Aorta (tissue), 5 donors: ENCODE measurements around the gene RNF213. TPM values are rescaled to one million over a fixed set of nuclear protein-coding genes. Genes with fewer than 3 reads are reported as not detected.
"Not testable (repeated sequence)": the region's sequence is repeated elsewhere in the genome, so short reads cannot be mapped to it uniquely, and the experiment has no call there.

Experiments used
- ATAC-seq: fragments of 200-7000 bp; cut with Tn5 transposase; one replicate; pipeline ENCODE4 v1.9.1; 2022; ENCODE audit warnings: moderate library complexity; ENCODE audit not compliant: low FRiP score
- DNase-seq, 2 donors: peaks; one replicate each; pipeline ENCODE4 v3.0.0-alpha.2; 2020
- H3K27ac ChIP-seq, 2 donors: one replicate each; pipeline ENCODE4 v1.5.1; 2013; ENCODE audit warnings: low read length in 2 of 2, mild to moderate bottlenecking in 2 of 2, moderate library complexity in 2 of 2, control low read depth in 1 of 2, inconsistent platforms in 1 of 2, low read depth in 1 of 2
- H3K27me3 ChIP-seq, 2 donors: one replicate each; pipeline ENCODE4 v1.6.1; 2013; ENCODE audit warnings: control low read depth in 1 of 2, low read length in 1 of 2, mild to moderate bottlenecking in 1 of 2, moderate library complexity in 1 of 2; ENCODE audit not compliant: insufficient read depth in 2 of 2, control insufficient read depth in 1 of 2
- H3K36me3 ChIP-seq, 2 donors: one replicate each; pipeline ENCODE4 v1.6.1; 2013; ENCODE audit warnings: control low read depth in 1 of 2, low read length in 1 of 2, mild to moderate bottlenecking in 1 of 2; ENCODE audit not compliant: insufficient read depth in 2 of 2, control insufficient read depth in 1 of 2
- H3K4me1 ChIP-seq, 2 donors: one replicate each; pipeline ENCODE4 v1.6.1; 2013; ENCODE audit warnings: low read length in 2 of 2, control low read depth in 1 of 2, mild to moderate bottlenecking in 1 of 2, moderate library complexity in 1 of 2; ENCODE audit not compliant: insufficient read depth in 2 of 2, control insufficient read depth in 1 of 2
- H3K4me3 ChIP-seq, 2 donors: one replicate each; pipeline ENCODE4 v1.5.1; 2013; ENCODE audit warnings: low read length in 2 of 2, control low read depth in 1 of 2, mild to moderate bottlenecking in 1 of 2
- H3K9me3 ChIP-seq: one replicate; pipeline ENCODE4 v1.6.1; 2013; ENCODE audit warnings: mild to moderate bottlenecking, low read length; ENCODE audit not compliant: control insufficient read depth
- WGBS, 2 donors: extraction: QIAGEN DNeasy Blood & Tissue Kit; methylation state at CpG; one replicate each; pipeline ENCODE4 v1.1.7; 2013; 5-methylcytosine and 5-hydroxymethylcytosine counted together
- intact Hi-C, 2 donors: fragments of 100-400 bp; cut with DNase I; formaldehyde crosslinking; loops; one replicate each; pipeline versions ENCODE4 v1.14.2 to v1.15.0; 2022
- polyA plus RNA-seq, 2 donors: library from polyadenylated mRNA; stranded (reverse); fragments of 200-250 nt; gene quantifications; one replicate each; pipeline ENCODE4 v1.2.3, GENCODE V29; 2013
- total RNA-seq, 2 donors: library from RNA; stranded (reverse); fragmentation: NEBNext Ultra II Directional; extraction: Animal tissue kit (Norgen Biotek cat#: 25700); gene quantifications; one replicate each; pipeline ENCODE4 v1.2.1, GENCODE V29; 2021
- donor health status: healthy with polysubstance abuse.
- donor health status: Bipolar disorder and iron deficiency.
- donor health status: DM: no; HTN: no; CAD: no.
- donor health status: DM: no; HTN: no; CAD: no.
- donor health status: DM: yes; HTN: yes; CAD: no.

RNF213 gene
- total and polyA plus RNA-seq, 4 donors, result 18.7 to 231 (median 105) TPM

DNA sequence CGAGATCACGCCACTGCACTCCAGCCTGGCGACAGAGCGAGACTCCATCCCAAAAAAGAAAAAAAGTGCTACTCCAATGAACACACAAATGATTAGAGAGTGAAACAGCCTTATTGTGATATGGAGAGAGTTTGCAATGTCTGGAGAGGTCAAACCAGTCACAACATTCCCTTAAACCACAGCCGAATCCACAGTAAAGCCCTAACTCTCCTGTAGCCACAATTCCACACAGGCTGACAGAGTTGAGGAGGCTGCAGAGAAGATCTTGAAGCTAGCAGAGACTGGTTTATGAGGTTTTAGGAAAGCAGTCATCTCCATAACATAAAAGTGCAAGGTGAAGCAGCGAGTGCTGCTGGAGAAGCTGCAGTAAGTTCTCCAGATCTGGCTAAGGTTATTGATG, 6.7 kb downstream of the RNF213 start:
- H3K9me3 ChIP-seq, result no peaks in the 10 kb centered on the region
- no peak for DNase-seq
- no peaks in the 10 kb centered on the region for H3K27me3 ChIP-seq
- intact Hi-C loops, result no loop called here
- ATAC-seq, result no peak
- H3K36me3 ChIP-seq, result no peaks in the 10 kb centered on the region
- 95 to 97% methylated on average over 6 of the region's 6 CpGs for WGBS, 2 donors
- no peaks in the 10 kb centered on the region for H3K4me1 ChIP-seq
- no peak overlapping the region for H3K27ac ChIP-seq
- H3K4me3 ChIP-seq, result no peak overlapping the region

DNA sequence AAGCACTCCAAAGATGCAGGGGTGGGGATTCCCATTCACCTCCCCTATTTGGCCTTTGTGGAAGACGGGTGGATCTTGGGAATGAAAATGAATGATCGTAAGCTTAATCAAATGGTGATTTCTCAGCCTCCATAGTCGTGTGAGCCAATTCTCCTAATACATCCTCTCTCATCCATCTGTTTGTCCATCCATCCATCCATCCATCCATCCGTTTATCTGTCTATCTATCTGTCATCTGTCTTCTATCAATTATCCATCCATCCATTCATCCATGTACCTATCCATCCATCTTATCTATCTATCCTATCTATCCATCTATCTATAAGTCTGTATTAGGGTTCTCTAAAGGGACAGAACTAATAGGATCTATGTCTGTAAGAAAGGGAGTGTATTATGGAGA, 7.8 kb downstream of the RNF213 start:
- no peak for DNase-seq
- no peaks in the 10 kb centered on the region for H3K36me3 ChIP-seq
- H3K4me1 ChIP-seq, result no peaks in the 10 kb centered on the region
- intact Hi-C loops, result no loop called here
- no peak for ATAC-seq
- no peak overlapping the region for H3K27ac ChIP-seq
- no peaks in the 10 kb centered on the region for H3K27me3 ChIP-seq
- no peak overlapping the region for H3K4me3 ChIP-seq
- no peaks in the 10 kb centered on the region for H3K9me3 ChIP-seq
- 85 to 99% methylated on average over 4 of the region's 4 CpGs for WGBS, 2 donors

DNA sequence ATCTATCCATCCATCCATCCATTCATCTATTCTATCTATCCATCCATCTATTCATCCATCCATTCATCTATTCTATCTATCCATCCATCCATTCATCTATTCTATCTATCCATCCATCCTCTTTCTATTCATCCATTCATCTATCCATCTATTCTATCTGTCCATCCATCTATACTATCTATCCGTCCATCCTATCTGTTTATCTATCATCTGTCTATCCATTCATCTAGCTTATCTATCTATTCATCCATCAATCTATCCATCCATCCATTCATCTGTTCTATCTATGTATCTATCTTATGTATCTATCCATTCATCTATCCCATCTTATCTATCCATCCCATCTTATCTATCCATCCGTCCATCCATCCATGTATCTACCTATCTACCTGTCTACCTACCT, 8.8 kb downstream of the RNF213 start:
- no peaks in the 10 kb centered on the region for H3K9me3 ChIP-seq
- H3K27me3 ChIP-seq, result no peaks in the 10 kb centered on the region
- peaks cover 0 to 2% of the 10 kb centered on the region in 2 donors for H3K36me3 ChIP-seq
- no peak for DNase-seq
- no peak for ATAC-seq
- H3K4me3 ChIP-seq, result no peak overlapping the region
- H3K4me1 ChIP-seq, result no peaks in the 10 kb centered on the region
- intact Hi-C loops, result no loop called here
- 89 to 90% methylated on average over 2 of the region's 2 CpGs for whole genome bisulfite sequencing, 2 donors
- H3K27ac ChIP-seq, result no peak overlapping the region

DNA sequence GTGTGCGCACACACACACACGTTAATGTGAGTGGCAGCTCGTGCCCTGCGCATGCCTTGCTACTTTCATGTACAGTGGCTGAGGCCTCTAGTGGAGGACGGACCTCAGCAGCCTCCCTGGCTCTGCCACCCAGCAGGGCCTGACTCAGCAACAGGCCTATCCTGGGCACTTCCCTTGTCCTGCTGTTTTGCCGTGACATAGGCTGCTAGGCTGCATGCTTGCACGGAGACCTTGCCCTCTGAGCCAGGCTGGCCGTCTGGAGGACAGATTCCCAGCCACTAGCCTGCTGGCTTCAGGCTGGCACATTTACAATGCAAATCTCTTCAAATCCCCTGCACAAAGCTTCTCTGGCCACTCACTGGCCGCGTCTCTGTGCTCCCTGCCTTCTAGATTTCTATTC, 9.5 kb downstream of the RNF213 start:
- DNase-seq (no peak), ATAC-seq (no peak)
- no peaks in the 10 kb centered on the region for H3K9me3 ChIP-seq
- peaks cover 0 to 2% of the 10 kb centered on the region in 2 donors for H3K36me3 ChIP-seq
- no peak overlapping the region for H3K27ac ChIP-seq
- intact Hi-C loops, result no loop called here
- no peaks in the 10 kb centered on the region for H3K4me1 ChIP-seq
- H3K27me3 ChIP-seq, result no peaks in the 10 kb centered on the region
- H3K4me3 ChIP-seq, result no peak overlapping the region
- 81 to 84% methylated on average over 10 of the region's 10 CpGs for WGBS, 2 donors

DNA sequence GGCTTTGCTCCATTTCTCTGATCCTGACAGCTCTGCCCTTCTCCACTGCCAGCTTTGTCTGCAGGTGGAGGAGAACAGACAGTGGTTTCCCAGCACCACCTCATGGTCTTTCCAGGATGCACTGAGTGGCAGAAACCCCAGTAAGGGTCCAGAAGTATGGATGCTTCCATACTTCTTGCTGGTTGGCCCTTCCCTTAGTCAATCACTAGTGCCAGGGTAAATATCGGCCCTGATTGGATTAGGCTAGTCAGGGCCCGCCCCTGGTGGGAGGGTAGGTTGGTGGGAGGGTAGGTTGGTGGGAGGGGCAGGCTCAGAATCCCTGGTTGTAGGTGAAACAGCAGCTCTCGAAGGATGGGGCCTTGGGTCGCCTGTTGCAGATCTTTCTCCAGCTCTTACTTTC, 10.2 kb downstream of the RNF213 start:
- no peak overlapping the region for H3K27ac ChIP-seq
- no peak for ATAC-seq
- 71 to 74% methylated on average over 4 of the region's 4 CpGs for WGBS, 2 donors
- intact Hi-C loops, result no loop called here
- DNase-seq, result no peak
- no peaks in the 10 kb centered on the region for H3K4me1 ChIP-seq
- no peaks in the 10 kb centered on the region for H3K27me3 ChIP-seq
- H3K4me3 ChIP-seq, result no peak overlapping the region
- H3K9me3 ChIP-seq, result no peaks in the 10 kb centered on the region
- H3K36me3 ChIP-seq, result peaks cover 0 to 2% of the 10 kb centered on the region in 2 donors

DNA sequence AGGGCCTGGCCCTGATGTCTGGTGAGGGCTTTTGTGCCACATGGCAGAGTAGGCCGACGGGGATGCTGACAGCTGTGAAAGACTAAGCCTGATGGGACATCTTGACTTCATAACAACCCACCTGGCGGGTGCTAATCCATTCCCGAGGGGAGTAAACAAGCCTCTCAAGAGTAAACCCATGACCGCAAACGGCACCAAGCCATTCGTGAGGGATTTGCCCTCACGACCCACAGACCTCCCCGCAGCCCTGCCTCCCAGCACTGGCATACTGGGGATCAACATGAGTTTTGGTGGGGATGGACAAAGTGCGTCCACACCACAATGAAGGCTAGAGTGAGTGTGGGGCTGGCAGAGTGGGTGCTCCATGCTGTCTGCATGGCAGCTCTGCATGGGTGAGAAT, 11.7 kb downstream of the RNF213 start:
- peaks cover 0 to 2% of the 10 kb centered on the region in 2 donors for H3K36me3 ChIP-seq
- no peak overlapping the region for H3K4me3 ChIP-seq
- no peaks in the 10 kb centered on the region for H3K27me3 ChIP-seq
- DNase-seq, result no peak
- no peak overlapping the region for H3K27ac ChIP-seq
- H3K9me3 ChIP-seq, result no peaks in the 10 kb centered on the region
- ATAC-seq, result no peak
- WGBS, 2 donors, result 94% methylated on average over 10 of the region's 10 CpGs
- no peaks in the 10 kb centered on the region for H3K4me1 ChIP-seq
- intact Hi-C loops, result no loop called here

DNA sequence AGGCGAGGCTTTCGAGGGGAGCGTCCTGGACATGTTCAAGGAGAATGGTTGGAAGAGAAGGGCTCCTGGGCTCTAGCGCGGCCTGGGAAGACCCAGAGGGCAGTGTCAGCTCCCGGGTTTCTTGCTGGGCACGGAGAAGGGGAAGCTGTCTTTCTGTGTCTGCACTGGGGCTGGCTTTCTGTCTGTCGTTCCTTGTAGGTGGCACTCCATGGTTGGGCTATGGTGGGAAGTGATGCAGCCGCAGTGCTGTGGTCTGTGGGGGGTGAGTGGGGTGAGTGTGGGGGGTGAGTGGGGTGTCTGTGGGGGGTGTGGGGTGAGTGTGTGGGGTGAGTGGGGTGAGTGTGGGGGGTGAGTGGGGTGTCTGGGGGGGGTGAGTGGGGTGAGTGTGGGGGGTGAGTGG, 13.7 kb downstream of the RNF213 start:
- DNase-seq (no peak), ATAC-seq (no peak)
- no peak overlapping the region for H3K27ac ChIP-seq
- no peaks in the 10 kb centered on the region for H3K4me1 ChIP-seq
- intact Hi-C loops, result no loop called here
- H3K9me3 ChIP-seq, result no peaks in the 10 kb centered on the region
- peaks cover 0 to 2% of the 10 kb centered on the region in 2 donors for H3K36me3 ChIP-seq
- H3K4me3 ChIP-seq, result no peak overlapping the region
- WGBS, 2 donors, result 82 to 84% methylated on average over 9 of the region's 9 CpGs
- no peaks in the 10 kb centered on the region for H3K27me3 ChIP-seq

DNA sequence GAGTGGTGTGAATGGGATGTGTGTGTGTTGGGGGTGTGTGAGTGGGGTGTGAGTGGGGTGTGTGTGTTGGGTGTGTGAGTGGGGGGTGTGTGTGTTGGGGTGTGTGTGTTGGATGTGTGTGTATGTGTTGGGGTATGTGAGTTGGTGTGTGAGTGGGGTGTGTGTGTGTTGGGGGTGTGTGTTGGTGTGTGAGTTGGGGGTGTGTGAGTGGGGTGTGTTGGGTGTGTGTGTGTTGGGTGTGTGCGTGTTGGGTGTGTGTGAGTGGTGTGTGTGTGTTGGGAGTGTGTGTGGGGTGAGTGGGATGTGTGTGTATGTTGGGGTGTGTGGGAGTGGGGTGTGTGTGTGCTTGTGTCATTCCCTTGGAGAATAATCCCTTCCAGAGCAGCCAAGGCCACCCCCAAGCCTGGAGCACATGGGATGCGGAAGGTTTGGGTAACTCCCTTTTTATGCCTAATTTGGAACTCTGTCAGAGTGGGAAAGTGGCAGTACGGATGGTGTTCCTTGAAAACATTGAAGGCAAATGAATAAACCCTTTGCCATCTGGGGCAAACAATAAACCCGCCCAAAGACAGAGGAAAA, 14.3 kb downstream of the RNF213 start:
- no peaks in the 10 kb centered on the region for H3K27me3 ChIP-seq
- ATAC-seq (no peak), DNase-seq (no peak)
- no peak overlapping the region for H3K27ac ChIP-seq
- no peak overlapping the region for H3K4me3 ChIP-seq
- WGBS, 2 donors, result 82 to 85% methylated on average over 4 of the region's 4 CpGs
- no peaks in the 10 kb centered on the region for H3K4me1 ChIP-seq
- intact Hi-C loops, result no loop called here
- H3K36me3 ChIP-seq, result peaks cover 0 to 2% of the 10 kb centered on the region in 2 donors
- no peaks in the 10 kb centered on the region for H3K9me3 ChIP-seq

DNA sequence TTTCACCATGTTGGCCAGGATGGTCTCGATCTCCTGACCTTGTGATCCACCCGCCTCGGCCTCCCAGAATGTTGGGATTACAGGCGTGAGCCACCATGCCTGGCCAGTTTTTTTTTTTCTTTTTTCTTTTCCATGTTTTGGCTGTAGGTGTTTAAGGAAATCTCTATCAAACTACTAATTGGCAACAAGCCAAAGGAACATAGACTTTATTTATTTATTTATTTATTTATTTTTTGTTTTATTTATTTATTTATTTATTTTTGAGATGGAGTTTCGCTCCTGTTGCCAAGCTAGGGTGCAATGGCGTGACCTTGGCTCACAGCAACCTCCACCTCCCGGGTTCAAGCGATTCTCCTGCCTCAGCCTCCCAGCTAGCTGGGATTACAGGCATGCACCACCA, 15.2 kb downstream of the RNF213 start:
- H3K27me3 ChIP-seq, H3K36me3 ChIP-seq, H3K9me3 ChIP-seq, H3K4me1 ChIP-seq, DNase-seq, intact Hi-C loops, H3K4me3 ChIP-seq, ATAC-seq, H3K27ac ChIP-seq: not testable (repeated sequence)
- WGBS, 2 donors, result 95 to 97% methylated on average over 8 of the region's 8 CpGs
